Right lobe of liver (tissue), 6 donors: ENCODE measurements around the gene SUSD1. TPM values are rescaled to one million over a fixed set of nuclear protein-coding genes. Genes with fewer than 3 reads are reported as not detected.

Experiments used
- ATAC-seq, 4 donors: fragments of 200-7000 bp; cut with Tn5 transposase; one replicate each; pipeline ENCODE4 v1.9.1; 2020; ENCODE audit warnings: mild to moderate bottlenecking in 4 of 4, moderate library complexity in 4 of 4
- DNase-seq, 3 donors: peaks; one replicate each; pipeline ENCODE4 v3.0.0-alpha.2; 2020
- H3K27ac ChIP-seq, 3 donors: fragments of 200-600 bp; one replicate each; pipeline ENCODE4 v1.8.0; 2022
- H3K27me3 ChIP-seq, 2 donors: fragments of 200-600 bp; one replicate each; pipeline ENCODE4 v1.8.0; 2022
- H3K36me3 ChIP-seq, 4 donors: fragments of 200-600 bp; sonication (generic) in 1 of 4; one replicate each; pipeline versions ENCODE4 v1.5.1 to v1.8.0; 2017 to 2022; ENCODE audit warnings: control low read depth in 1 of 4
- H3K4me1 ChIP-seq, 4 donors: fragments of 200-600 bp; sonication (generic) in 1 of 4; one replicate each; pipeline versions ENCODE4 v1.5.1 to v1.8.0; 2017 to 2022; ENCODE audit warnings: control low read depth in 1 of 4
- H3K4me3 ChIP-seq, 3 donors: fragments of 200-600 bp; one replicate each; pipeline ENCODE4 v1.8.0; 2022
- H3K9me3 ChIP-seq, 4 donors: fragments of 200-600 bp; sonication (generic) in 1 of 4; one replicate each; pipeline versions ENCODE4 v1.5.1 to v1.8.0; 2017 to 2022; ENCODE audit warnings: control low read depth in 1 of 4
- POLR2A ChIP-seq: fragments of 450-650 bp; IDR thresholded peaks from one replicate; pipeline ENCODE4 v1.6.1; 2017; ENCODE audit warnings: antibody characterized with exemption, mild to moderate bottlenecking
- WGBS: methylation state at CpG from one replicate; pipeline ENCODE4 v1.1.6; 2018; ENCODE audit warnings: low coverage, low lambda C conversion rate; ENCODE audit not compliant: insufficient coverage; ENCODE audit errors: missing lambda C conversion rate; 5-methylcytosine and 5-hydroxymethylcytosine counted together
- intact Hi-C, 2 donors: fragments of 100-400 bp; cut with DNase I; formaldehyde crosslinking; loops; one replicate each; pipeline versions ENCODE4 v1.11.2 to v1.14.1; 2022
- total RNA-seq, 6 experiments: library from RNA; depleted of rRNA in 2 of 6; stranded (reverse); fragments of >200 nt in 2 of 6; fragmentation: NEBNext Ultra II Directional in 3 of 6; extraction: Animal tissue kit (Norgen Biotek cat#: 25700) in 3 of 6; gene quantifications; one replicate each; pipeline versions ENCODE4 v1.1.0 to v1.2.4, GENCODE V29; 2016 to 2023
- TF ChIP-seq, protein P1 (sequence below), 4 donors: fragments of 200-600 bp in 3 of 4; fragments of 450-650 bp in 1 of 4; IDR thresholded peaks; one replicate each; pipeline versions ENCODE4 v1.5.1 to v1.8.0; 2016 to 2022; ENCODE audit warnings: antibody characterized with exemption in 4 of 4, mild to moderate bottlenecking in 2 of 4
- donor health status: DM: no; HTN: yes; CAD: no.
- donor health status: DM: no; HTN: no; CAD: no.
- donor health status: DM: no; HTN: no; CAD: no.
- donor health status: DM: no; HTN: yes; CAD: no.
- donor health status: DM: no; HTN: yes; CAD: no.

SUSD1 gene
- total RNA-seq, 6 experiments from 2014 or later = 2.7 to 7.2 (median 3.9) TPM

DNA sequence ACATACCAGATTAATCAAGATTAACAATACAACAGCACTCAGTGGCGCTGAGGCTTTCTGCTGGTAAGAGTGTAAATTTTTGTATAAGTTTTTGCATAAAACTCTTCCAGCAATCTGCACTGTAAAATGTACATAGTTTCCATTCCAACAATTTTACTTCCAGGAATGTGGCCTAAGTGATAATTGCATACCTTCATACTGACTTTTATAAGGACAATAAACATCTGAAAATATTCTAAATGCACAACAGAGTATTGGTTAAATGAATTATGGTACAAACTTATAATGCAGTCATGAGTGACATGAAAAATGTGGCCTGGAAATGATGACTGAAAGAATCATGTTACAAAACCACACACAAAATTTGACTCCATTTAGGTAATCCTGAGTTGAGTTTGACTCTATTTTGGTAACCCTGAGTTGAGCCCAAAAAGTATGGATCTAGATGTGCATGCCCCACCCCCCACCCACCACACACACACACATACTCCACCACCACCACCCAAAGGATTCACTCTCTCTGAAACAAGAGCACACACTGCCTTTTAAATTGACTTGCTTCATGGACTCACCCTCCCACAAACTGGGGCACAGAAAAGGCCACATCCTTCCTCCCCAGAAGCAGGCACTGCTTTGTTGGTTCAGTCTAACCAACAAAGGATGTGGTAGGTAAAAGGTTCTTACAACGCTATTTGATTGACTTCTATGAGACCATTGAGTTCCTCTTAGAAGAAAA lies 137.6 kb downstream of the SUSD1 start:
- intact Hi-C loops = no loop called here
- no peak for ATAC-seq

DNA sequence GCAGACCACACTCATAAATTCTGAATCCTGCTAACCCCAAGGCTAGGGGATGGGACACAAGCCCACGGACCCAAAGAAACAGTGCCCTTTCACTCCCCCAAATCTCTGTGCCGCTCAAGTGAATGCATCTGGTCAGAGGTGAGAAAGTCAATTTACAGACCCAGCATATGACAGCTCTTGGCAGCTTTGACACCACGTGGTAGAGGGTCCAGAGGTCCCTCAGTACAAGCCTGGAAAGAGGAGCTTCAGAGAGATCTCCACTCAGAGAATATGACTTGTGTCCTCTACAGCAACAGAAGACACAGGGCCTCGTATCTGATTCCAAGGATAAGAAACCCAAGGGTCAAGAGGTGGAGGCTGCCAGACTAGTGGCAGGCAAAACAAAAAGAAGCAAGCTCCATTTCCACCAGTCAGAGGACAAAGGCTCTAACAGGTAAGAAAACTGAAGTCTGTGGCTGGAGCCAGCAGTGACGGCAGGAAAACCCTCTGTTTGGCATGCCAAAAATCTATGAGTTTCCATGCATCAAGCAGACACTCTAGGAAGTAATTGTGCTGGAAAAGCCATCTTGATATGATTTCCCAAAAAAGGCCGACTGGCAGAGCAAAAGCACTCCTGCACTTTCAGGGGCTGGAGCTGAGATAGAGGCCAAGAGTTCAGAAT lies 139.8 kb downstream of the SUSD1 start:
- 33% methylated on average over 6 of the region's 6 CpGs for WGBS
- H3K9me3 ChIP-seq = no peaks in the 10 kb centered on the region
- no peaks in the 10 kb centered on the region for H3K36me3 ChIP-seq
- peaks cover 0 to 51% (median 15%) of the 10 kb centered on the region in 4 donors for H3K4me1 ChIP-seq
- H3K27me3 ChIP-seq = no peaks in the 10 kb centered on the region
- TF ChIP-seq, protein P1, sequence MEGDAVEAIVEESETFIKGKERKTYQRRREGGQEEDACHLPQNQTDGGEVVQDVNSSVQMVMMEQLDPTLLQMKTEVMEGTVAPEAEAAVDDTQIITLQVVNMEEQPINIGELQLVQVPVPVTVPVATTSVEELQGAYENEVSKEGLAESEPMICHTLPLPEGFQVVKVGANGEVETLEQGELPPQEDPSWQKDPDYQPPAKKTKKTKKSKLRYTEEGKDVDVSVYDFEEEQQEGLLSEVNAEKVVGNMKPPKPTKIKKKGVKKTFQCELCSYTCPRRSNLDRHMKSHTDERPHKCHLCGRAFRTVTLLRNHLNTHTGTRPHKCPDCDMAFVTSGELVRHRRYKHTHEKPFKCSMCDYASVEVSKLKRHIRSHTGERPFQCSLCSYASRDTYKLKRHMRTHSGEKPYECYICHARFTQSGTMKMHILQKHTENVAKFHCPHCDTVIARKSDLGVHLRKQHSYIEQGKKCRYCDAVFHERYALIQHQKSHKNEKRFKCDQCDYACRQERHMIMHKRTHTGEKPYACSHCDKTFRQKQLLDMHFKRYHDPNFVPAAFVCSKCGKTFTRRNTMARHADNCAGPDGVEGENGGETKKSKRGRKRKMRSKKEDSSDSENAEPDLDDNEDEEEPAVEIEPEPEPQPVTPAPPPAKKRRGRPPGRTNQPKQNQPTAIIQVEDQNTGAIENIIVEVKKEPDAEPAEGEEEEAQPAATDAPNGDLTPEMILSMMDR (IDR thresholded peaks at IDR 0.05) = no peak
- no peak for TF ChIP-seq POLR2A
- ATAC-seq (peak in 3 of 4 donors; percentile 20 to 32 (median 27)), DNase-seq (no peak)
- no peak overlapping the region for H3K27ac ChIP-seq
- H3K4me3 ChIP-seq = no peak overlapping the region
- intact Hi-C loops = no loop called here

More for the DNA sequence above, 137.6 kb downstream of the SUSD1 start:
- no peak overlapping the region for H3K4me3 ChIP-seq
- H3K9me3 ChIP-seq = no peaks in the 10 kb centered on the region
- H3K36me3 ChIP-seq = no peaks in the 10 kb centered on the region
- TF ChIP-seq POLR2A = no peak
- TF ChIP-seq, protein P1 (IDR thresholded peaks at IDR 0.05) = no peak
- DNase-seq = no peak
- no peaks in the 10 kb centered on the region for H3K27me3 ChIP-seq
- WGBS = 75% methylated on average over 2 of the region's 2 CpGs
- no peak overlapping the region for H3K27ac ChIP-seq
- H3K4me1 ChIP-seq = peaks cover 0 to 37% (median 13%) of the 10 kb centered on the region in 4 donors

DNA sequence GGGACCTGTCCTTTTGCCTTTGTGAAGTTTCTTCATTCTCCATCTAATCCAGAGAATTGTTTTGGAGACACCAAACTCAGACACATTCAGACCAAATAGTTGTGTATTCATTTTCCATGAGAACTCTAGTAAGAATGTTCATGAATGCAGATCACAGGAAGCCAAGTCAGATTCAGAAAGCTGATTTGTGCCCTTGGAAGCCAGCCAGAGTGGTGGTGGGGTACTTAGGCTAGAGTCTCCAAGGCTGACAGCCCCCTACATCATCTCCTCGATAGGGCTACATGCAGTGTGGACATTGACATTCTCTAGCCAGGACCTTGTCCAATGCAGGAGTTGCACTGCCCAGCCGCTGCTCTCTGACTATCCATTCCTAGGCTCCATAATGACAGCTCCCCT lies 140.9 kb downstream of the SUSD1 start:
- TF ChIP-seq, protein P1 (IDR thresholded peaks at IDR 0.05) = no peak
- TF ChIP-seq POLR2A = no peak
- Histone ChIP-seq H3K4me3 (no peak overlapping the region), H3K27ac (peak overlapping the region; percentile 31 to 68 (median 51)), H3K4me1 (peaks cover 0 to 60% (median 15%) of the 10 kb centered on the region in 4 donors), H3K9me3 (no peaks in the 10 kb centered on the region), H3K27me3 (no peaks in the 10 kb centered on the region), H3K36me3 (no peaks in the 10 kb centered on the region)
- DNase-seq (no peak), ATAC-seq (peak in 2 of 4 donors; percentile 11 to 18)
- intact Hi-C loops = no loop called here
- whole genome bisulfite sequencing = no CpG with 5 or more reads among the region's 2 CpGs

DNA sequence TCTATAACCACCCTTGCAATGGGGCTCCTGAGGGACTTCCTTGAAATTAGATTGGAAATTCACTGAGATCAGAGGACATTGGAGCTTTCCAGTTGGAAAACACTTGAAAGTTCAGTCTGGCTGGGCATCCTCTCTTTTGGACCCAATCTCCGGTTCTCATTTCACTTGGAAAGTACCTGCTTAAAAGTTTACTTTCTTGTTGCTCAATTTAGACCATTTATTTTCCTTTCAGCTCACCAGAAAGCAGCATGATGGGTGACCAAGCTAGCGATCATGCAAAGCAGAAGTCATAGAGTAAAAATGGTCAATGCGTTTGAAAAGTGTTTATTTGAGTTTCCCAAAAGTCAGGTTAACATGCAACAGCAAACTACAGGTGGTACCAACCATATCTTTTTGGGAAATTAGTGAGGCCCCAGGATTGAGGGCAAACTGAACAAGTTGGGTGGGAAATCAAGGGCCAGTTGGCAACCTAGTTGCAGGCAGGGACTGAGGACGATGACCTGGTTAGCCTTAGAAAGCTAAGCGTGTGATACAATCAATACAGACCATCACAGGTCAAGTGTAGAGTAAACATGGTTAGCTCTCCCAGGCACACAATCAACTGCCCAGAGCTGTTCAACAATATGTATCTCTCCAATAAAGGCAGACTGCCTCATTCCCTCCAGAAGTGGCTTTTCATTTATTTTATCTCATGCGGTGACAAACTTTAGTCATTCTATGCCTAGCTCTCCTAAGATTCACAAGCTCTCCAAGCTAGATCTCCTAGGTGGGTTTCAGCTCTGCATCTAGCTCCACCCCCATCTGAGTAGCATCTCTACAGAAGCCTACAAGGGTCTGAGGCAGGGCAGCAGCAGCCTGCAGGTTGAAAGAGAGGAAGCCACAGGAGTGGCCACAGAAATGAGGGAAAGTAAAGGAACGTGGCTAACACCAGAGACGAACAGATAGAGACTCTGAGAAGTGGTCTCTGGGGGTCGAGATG lies 141.6 kb downstream of the SUSD1 start:
- WGBS = 30% methylated on average over 9 of the region's 9 CpGs
- intact Hi-C loops = no loop called here

More for the DNA sequence above, 141.6 kb downstream of the SUSD1 start:
- H3K4me1 ChIP-seq = peaks cover 0 to 60% (median 15%) of the 10 kb centered on the region in 4 donors
- ATAC-seq (peak; percentile 84 to 96 (median 90)), DNase-seq (peak in 2 of 3 donors; percentile 67 to 78)
- no peak for TF ChIP-seq POLR2A
- TF ChIP-seq, protein P1 (IDR thresholded peaks at IDR 0.05) = no peak
- no peaks in the 10 kb centered on the region for H3K36me3 ChIP-seq
- peak overlapping the region; percentile 31 to 68 (median 51) for H3K27ac ChIP-seq
- no peaks in the 10 kb centered on the region for H3K9me3 ChIP-seq
- no peaks in the 10 kb centered on the region for H3K27me3 ChIP-seq
- no peak overlapping the region for H3K4me3 ChIP-seq
